Lung (tissue), 12 donors: ENCODE results near the gene LCLAT1. TPM values are rescaled to one million over a fixed set of nuclear protein-coding genes. Genes with fewer than 3 reads are reported as not detected.

Source experiments
- ATAC-seq: fragments of 200-7000 bp; cut with Tn5 transposase; one replicate; pipeline ENCODE4 v1.9.1; 2020; ENCODE audit warnings: moderate number of reproducible peaks; ENCODE audit not compliant: insufficient read depth, low FRiP score
- DNase-seq, 3 donors: peaks; one replicate each; pipeline ENCODE4 v3.0.0-alpha.2; 2013 to 2017
- H3K27ac ChIP-seq, 2 donors: one replicate each; pipeline ENCODE4 v1.5.1; 2013; ENCODE audit warnings: mild to moderate bottlenecking in 2 of 2, moderate library complexity in 2 of 2, control low read depth in 1 of 2, inconsistent platforms in 1 of 2, low read depth in 1 of 2, low read length in 1 of 2
- H3K27me3 ChIP-seq, 3 donors: one replicate each; pipeline ENCODE4 v1.5.1; 2013; ENCODE audit warnings: low read length in 2 of 3; ENCODE audit not compliant: control insufficient read depth in 3 of 3, insufficient read depth in 3 of 3
- H3K36me3 ChIP-seq, 4 donors: one replicate each; pipeline ENCODE4 v1.5.1; 2013; ENCODE audit warnings: low read length in 4 of 4, mild to moderate bottlenecking in 1 of 4, moderate library complexity in 1 of 4; ENCODE audit not compliant: control insufficient read depth in 4 of 4, insufficient read depth in 4 of 4
- H3K4me1 ChIP-seq, 5 donors: one replicate each; pipeline ENCODE4 v1.5.1; 2013; ENCODE audit warnings: low read length in 5 of 5, mild to moderate bottlenecking in 2 of 5, moderate library complexity in 1 of 5; ENCODE audit not compliant: control insufficient read depth in 5 of 5, insufficient read depth in 5 of 5
- H3K4me3 ChIP-seq: one replicate; pipeline ENCODE4 v1.5.1; 2013; ENCODE audit warnings: mild to moderate bottlenecking, control low read depth, moderate library complexity
- H3K9ac ChIP-seq, 2 donors: one replicate each; pipeline ENCODE4 v1.5.1; 2013; ENCODE audit warnings: low read length in 2 of 2, control low read depth in 1 of 2; ENCODE audit not compliant: insufficient read depth in 1 of 2
- H3K9me3 ChIP-seq, 4 donors: one replicate each; pipeline ENCODE4 v1.5.1; 2013; ENCODE audit warnings: low read length in 3 of 4, mild to moderate bottlenecking in 1 of 4, moderate library complexity in 1 of 4; ENCODE audit not compliant: control insufficient read depth in 4 of 4, insufficient read depth in 3 of 4
- WGBS, 2 donors: extraction: QIAGEN DNeasy Blood & Tissue Kit; methylation state at CpG; one replicate each; pipeline ENCODE4 v1.1.7; 2013; 5-methylcytosine and 5-hydroxymethylcytosine counted together
- polyA plus RNA-seq, 2 donors: library from polyadenylated mRNA; stranded (reverse); fragments of 200-250 nt; gene quantifications; one replicate each; pipeline ENCODE4 v1.2.1, GENCODE V29; 2013
- total RNA-seq, 2 donors: library from RNA; depleted of rRNA in 1 of 2; stranded (reverse); fragments of >200 nt in 1 of 2; gene quantifications; one replicate each; pipeline ENCODE4 v1.2.1, GENCODE V29; 2014 to 2021
- TF ChIP-seq, protein P1 (sequence below): IDR thresholded peaks from 2 replicates; pipeline ENCODE4 v1.5.1; 2012; ENCODE audit warnings: mild to moderate bottlenecking; ENCODE audit errors: control extremely low read depth, extremely low read depth
- donor health status: control.
- donor health status: control.
- donor health status: Bipolar disorder and iron deficiency.
- donor health status: healthy.
- donor health status: DM: yes; HTN: yes; CAD: no.

The LCLAT1 gene
- total and polyA plus RNA-seq, 4 donors, result 2.4 to 24.2 (median 10.8) TPM

- Histone ChIP-seq H3K4me3 (no peak overlapping the region), H3K27me3 (no peaks in the 10 kb centered on the region), H3K36me3 (no peaks in the 10 kb centered on the region), H3K27ac (no peak overlapping the region), H3K9ac (no peak overlapping the region), H3K4me1 (peaks cover 0 to 21% (median 0%) of the 10 kb centered on the region in 5 donors), H3K9me3 (no peaks in the 10 kb centered on the region)
- DNase-seq (no peak), ATAC-seq (no peak)
- TF ChIP-seq, protein P1, sequence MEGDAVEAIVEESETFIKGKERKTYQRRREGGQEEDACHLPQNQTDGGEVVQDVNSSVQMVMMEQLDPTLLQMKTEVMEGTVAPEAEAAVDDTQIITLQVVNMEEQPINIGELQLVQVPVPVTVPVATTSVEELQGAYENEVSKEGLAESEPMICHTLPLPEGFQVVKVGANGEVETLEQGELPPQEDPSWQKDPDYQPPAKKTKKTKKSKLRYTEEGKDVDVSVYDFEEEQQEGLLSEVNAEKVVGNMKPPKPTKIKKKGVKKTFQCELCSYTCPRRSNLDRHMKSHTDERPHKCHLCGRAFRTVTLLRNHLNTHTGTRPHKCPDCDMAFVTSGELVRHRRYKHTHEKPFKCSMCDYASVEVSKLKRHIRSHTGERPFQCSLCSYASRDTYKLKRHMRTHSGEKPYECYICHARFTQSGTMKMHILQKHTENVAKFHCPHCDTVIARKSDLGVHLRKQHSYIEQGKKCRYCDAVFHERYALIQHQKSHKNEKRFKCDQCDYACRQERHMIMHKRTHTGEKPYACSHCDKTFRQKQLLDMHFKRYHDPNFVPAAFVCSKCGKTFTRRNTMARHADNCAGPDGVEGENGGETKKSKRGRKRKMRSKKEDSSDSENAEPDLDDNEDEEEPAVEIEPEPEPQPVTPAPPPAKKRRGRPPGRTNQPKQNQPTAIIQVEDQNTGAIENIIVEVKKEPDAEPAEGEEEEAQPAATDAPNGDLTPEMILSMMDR, result no peak
- WGBS, 2 donors, result 73 to 87% methylated on average over 8 of the region's 8 CpGs
Measured at GRCh38 chr2:30433541-30434299, 13.3 kb upstream of the LCLAT1 start.

DNA sequence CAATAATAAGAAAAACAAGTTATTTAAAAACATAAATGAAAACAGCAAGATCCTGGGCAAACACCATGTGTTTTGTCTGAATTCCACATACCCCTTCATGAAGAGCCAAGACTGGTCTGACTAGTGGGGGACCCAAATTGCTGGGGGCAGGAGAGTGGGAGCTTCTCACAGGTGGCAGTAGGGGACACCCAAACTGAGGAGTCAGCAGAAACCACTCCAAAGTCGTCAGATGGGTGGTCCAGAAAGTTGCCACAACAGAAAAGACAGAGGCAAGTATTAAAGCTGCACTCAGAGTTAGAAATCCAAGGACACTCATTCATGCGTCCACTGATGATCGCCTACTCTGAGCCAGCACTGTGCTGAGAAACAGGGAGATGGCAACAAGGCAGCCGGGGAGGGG lies 12.3 kb upstream of the LCLAT1 start:
- ATAC-seq, result no peak
- Histone ChIP-seq H3K27me3 (no peaks in the 10 kb centered on the region), H3K36me3 (no peaks in the 10 kb centered on the region), H3K4me1 (peaks cover 0 to 21% (median 0%) of the 10 kb centered on the region in 5 donors), H3K4me3 (no peak overlapping the region), H3K9ac (no peak overlapping the region), H3K9me3 (no peaks in the 10 kb centered on the region), H3K27ac (no peak overlapping the region)
- TF ChIP-seq, protein P1, result no peak
- DNase-seq, result no peak
- 93 to 95% methylated on average over 4 of the region's 4 CpGs for WGBS, 2 donors

- H3K9me3 ChIP-seq, result no peaks in the 10 kb centered on the region
- no peaks in the 10 kb centered on the region for H3K27me3 ChIP-seq
- H3K9ac ChIP-seq, result no peak overlapping the region
- 49 to 67% methylated on average over 1 of the region's 1 CpG for WGBS, 2 donors
- peak in 2 of 3 donors; percentile 14 to 49 for DNase-seq
- H3K27ac ChIP-seq, result peak overlapping the region in 1 of 2 donors; percentile 85
- H3K36me3 ChIP-seq, result no peaks in the 10 kb centered on the region
- no peak overlapping the region for H3K4me3 ChIP-seq
- TF ChIP-seq, protein P1, result no peak
- ATAC-seq, result no peak
- peaks cover 0 to 21% (median 0%) of the 10 kb centered on the region in 5 donors for H3K4me1 ChIP-seq
Measured at GRCh38 chr2:30436859-30437435, 10.1 kb upstream of the LCLAT1 start.
